Keratinocyte (primary cell): ENCODE measurements around the gene VCL. TPM values are rescaled to one million over a fixed set of nuclear protein-coding genes. Genes with fewer than 3 reads are reported as not detected.

Experiments
- DNase-seq: peaks from one replicate; pipeline ENCODE4 v3.0.0-alpha.2; 2011; ENCODE audit warnings: low read depth, missing footprints, low spot score
- FAIRE-seq: peaks from 2 replicates; lab custom pipeline; 2011; peaks lifted over from hg19 to GRCh38; lab: Jason Lieb, UNC
- H2AFZ ChIP-seq: 2 replicates; pipeline ENCODE4 v1.6.0; 2012; ENCODE audit warnings: low read length, control low read depth, inconsistent platforms; ENCODE audit not compliant: control insufficient read depth
- H3K27ac ChIP-seq: 2 replicates; pipeline ENCODE4 v1.5.1; 2011; ENCODE audit warnings: low read length; ENCODE audit not compliant: control insufficient read depth, insufficient read depth
- H3K27me3 ChIP-seq: 3 replicates; pipeline ENCODE4 v1.6.0; 2011; ENCODE audit warnings: low read length; ENCODE audit not compliant: control insufficient read depth, insufficient read depth; ENCODE audit errors: extremely low read depth
- H3K36me3 ChIP-seq, 2 experiments: 2 replicates in 1 of 2; 3 replicates in 1 of 2; pipeline ENCODE4 v1.5.1; 2011; ENCODE audit warnings: low read length in 2 of 2, mild to moderate bottlenecking in 1 of 2; ENCODE audit not compliant: control insufficient read depth in 2 of 2, insufficient read depth in 2 of 2; ENCODE audit errors: extremely low read depth in 1 of 2
- H3K4me1 ChIP-seq: 3 replicates; pipeline ENCODE4 v1.5.1; 2011; ENCODE audit warnings: low read length; ENCODE audit not compliant: control insufficient read depth, insufficient read depth; ENCODE audit errors: extremely low read depth
- H3K4me2 ChIP-seq: 3 replicates; pipeline ENCODE4 v1.6.0; 2011; ENCODE audit warnings: low read depth, low read length; ENCODE audit not compliant: control insufficient read depth, insufficient read depth; ENCODE audit errors: extremely low read depth
- H3K4me3 ChIP-seq, 3 experiments: fragments of 200-600 bp in 1 of 3; sonication (generic) in 1 of 3; 2 replicates in 2 of 3; 3 replicates in 1 of 3; pipeline ENCODE4 v1.5.1; 2011 to 2016; ENCODE audit warnings: low read length in 3 of 3, mild to moderate bottlenecking in 3 of 3, control low read depth in 2 of 3, inconsistent platforms in 1 of 3, low read depth in 1 of 3, mixed read lengths in 1 of 3, mixed run types in 1 of 3, moderate library complexity in 1 of 3; ENCODE audit not compliant: control insufficient read depth in 2 of 3, insufficient read depth in 2 of 3; ENCODE audit errors: extremely low read depth in 1 of 3
- H3K79me2 ChIP-seq: 2 replicates; pipeline ENCODE4 v1.6.0; 2012; ENCODE audit warnings: low read length; ENCODE audit not compliant: control insufficient read depth, insufficient read depth
- H3K9ac ChIP-seq: 3 replicates; pipeline ENCODE4 v1.6.0; 2011; ENCODE audit warnings: low read length; ENCODE audit not compliant: control insufficient read depth, insufficient read depth; ENCODE audit errors: extremely low read depth
- H3K9me1 ChIP-seq: 3 replicates; pipeline ENCODE4 v1.6.0; 2011; ENCODE audit warnings: low read length; ENCODE audit not compliant: control insufficient read depth, insufficient read depth; ENCODE audit errors: extremely low read depth
- H3K9me3 ChIP-seq: 2 replicates; pipeline ENCODE4 v1.5.1; 2012; ENCODE audit warnings: low read depth, low read length; ENCODE audit not compliant: control insufficient read depth
- H4K20me1 ChIP-seq: 3 replicates; pipeline ENCODE4 v1.6.0; 2011; ENCODE audit warnings: low read length; ENCODE audit not compliant: control insufficient read depth, insufficient read depth; ENCODE audit errors: extremely low read depth
- CTCF ChIP-seq, 3 experiments: IDR thresholded peaks in 1 of 3; conservative IDR thresholded peaks in 1 of 3; optimal IDR thresholded peaks in 1 of 3; 2 replicates in 2 of 3; 3 replicates in 1 of 3; pipeline versions ENCODE3 to v1.5.1; 2011; ENCODE audit warnings: low read length in 3 of 3, mild to moderate bottlenecking in 3 of 3, moderate library complexity in 2 of 3, control low read depth in 1 of 3, inconsistent platforms in 1 of 3; ENCODE audit not compliant: insufficient read depth in 2 of 3; ENCODE audit errors: extremely low read depth in 1 of 3
- EZH2 ChIP-seq: IDR thresholded peaks from one replicate; pipeline ENCODE4 v1.6.1; 2012; ENCODE audit warnings: inconsistent platforms, mild to moderate bottlenecking, low read length, moderate library complexity
- dilution Hi-C: fragments of 300-500 bp; cut with MboI; formaldehyde crosslinking; loops from one replicate; pipeline ENCODE4 v1.7.0; 2020; ENCODE audit warnings: low sequenced_read_pairs; ENCODE audit not compliant: extremely low pct_ligation_motif_present
- polyA plus RNA-seq, 5 experiments: library from polyadenylated mRNA; depleted of rRNA in 3 of 5; stranded (reverse) in 3 of 5; stranded (forward) in 1 of 5; unstranded in 1 of 5; fragments of >200 nt; gene quantifications; 1 replicate in 1 of 5; 2 replicates in 3 of 5; 3 replicates in 1 of 5; pipeline versions ENCODE4 v1.2.1 to v1.2.3, GENCODE V29; 2011 to 2012; ENCODE audit warnings: missing spikeins in 2 of 5, low read depth in 1 of 5, low replicate concordance in 1 of 5

The VCL gene
- polyA plus RNA-seq, 1 donor (not counting 4 experiments of a cell fraction or from before 2014, with no cell fraction given): 102 TPM

DNA sequence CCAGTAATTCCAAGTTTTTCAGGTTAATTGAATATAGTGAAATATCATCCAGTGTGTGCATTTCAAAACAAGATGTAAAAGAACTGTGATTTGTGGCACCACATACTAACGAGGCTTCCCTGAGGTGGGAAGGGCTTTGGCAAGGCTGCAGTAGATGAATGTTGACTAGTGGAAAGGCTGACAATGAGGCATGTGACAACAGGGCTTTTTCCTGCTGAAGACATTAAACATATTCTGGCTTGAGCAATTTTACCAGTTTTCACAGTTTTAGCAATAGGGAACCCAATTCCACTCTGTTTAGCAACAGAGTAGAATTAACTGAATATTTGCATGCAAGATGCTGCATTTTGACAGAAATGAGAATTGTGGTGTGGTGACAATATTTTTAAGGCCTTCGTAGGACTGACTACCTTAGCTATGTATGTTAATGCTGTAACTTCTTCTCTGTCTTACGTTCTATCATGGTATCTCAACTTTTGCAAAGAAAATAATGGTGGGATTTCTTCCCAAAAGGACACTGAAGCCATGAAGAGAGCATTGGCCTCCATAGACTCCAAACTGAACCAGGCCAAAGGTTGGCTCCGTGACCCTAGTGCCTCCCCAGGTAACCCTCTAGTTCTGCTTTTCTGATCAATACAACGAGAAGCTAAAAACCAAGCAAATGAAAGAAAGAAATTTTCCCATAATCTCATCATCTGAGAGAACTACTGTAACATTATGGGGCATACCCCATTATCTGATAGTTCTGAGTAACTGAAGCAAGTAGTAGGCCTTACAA is 84.2 kb downstream of the VCL start:
- Histone ChIP-seq H3K4me2 (no peak overlapping the region), H3K9me1 (no peaks in the 10 kb centered on the region), H3K27ac (no peak overlapping the region), H3K27me3 (no peaks in the 10 kb centered on the region), H3K9me3 (no peaks in the 10 kb centered on the region), H3K36me3 (peaks cover 4 to 11% of the 10 kb centered on the region in 2 experiments), H3K9ac (no peak overlapping the region), H3K4me1 (peaks cover 21% of the 10 kb centered on the region), H2AFZ (no peak overlapping the region), H4K20me1 (no peaks in the 10 kb centered on the region), H3K79me2 (peaks cover 6% of the 10 kb centered on the region), H3K4me3 (no peak overlapping the region)
- DNase-seq (no peak), FAIRE-seq (no peak)
- no peak for TF ChIP-seq CTCF (optimal IDR thresholded peaks at IDR 0.05 in 1 of 3, IDR thresholded peaks at IDR 0.05 in 1 of 3, conservative IDR thresholded peaks at IDR 0.05 in 1 of 3; ENCODE audit: extremely low read depth in 1 of 3, insufficient read depth in 2 of 3, low read length in 3 of 3)
- no peak for TF ChIP-seq EZH2
- dilution Hi-C loops: no loop called here

DNA sequence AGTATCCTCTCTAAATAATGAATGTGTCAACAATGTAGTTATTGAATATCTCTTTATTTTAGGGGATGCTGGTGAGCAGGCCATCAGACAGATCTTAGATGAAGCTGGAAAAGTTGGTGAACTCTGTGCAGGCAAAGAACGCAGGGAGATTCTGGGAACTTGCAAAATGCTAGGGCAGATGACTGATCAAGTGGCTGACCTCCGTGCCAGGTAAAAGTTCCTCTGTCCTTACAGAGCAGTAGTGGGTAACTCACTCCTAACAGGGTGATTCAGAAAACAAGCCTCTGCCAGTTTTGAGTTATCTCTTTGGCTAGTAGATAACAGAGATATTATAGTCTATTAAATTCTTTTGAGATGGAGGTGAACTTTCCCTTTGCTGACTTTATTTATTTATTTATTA is 85.4 kb downstream of the VCL start:
- DNase-seq (no peak), FAIRE-seq (no peak)
- Histone ChIP-seq H3K36me3 (peaks cover 4 to 10% of the 10 kb centered on the region in 2 experiments), H3K4me3 (no peak overlapping the region), H3K9me1 (no peaks in the 10 kb centered on the region), H3K27ac (no peak overlapping the region), H3K4me2 (no peak overlapping the region), H3K4me1 (peaks cover 21% of the 10 kb centered on the region), H3K79me2 (peaks cover 6% of the 10 kb centered on the region), H3K27me3 (no peaks in the 10 kb centered on the region), H2AFZ (no peak overlapping the region), H3K9me3 (no peaks in the 10 kb centered on the region), H3K9ac (no peak overlapping the region), H4K20me1 (no peaks in the 10 kb centered on the region)
- TF ChIP-seq CTCF (optimal IDR thresholded peaks at IDR 0.05 in 1 of 3, IDR thresholded peaks at IDR 0.05 in 1 of 3, conservative IDR thresholded peaks at IDR 0.05 in 1 of 3; ENCODE audit: extremely low read depth in 1 of 3, insufficient read depth in 2 of 3, low read length in 3 of 3) (no peak), EZH2 (no peak)
- dilution Hi-C loops: no loop called here
